ENCODE data around the gene PALS1.

PALS1 gene

DNA sequence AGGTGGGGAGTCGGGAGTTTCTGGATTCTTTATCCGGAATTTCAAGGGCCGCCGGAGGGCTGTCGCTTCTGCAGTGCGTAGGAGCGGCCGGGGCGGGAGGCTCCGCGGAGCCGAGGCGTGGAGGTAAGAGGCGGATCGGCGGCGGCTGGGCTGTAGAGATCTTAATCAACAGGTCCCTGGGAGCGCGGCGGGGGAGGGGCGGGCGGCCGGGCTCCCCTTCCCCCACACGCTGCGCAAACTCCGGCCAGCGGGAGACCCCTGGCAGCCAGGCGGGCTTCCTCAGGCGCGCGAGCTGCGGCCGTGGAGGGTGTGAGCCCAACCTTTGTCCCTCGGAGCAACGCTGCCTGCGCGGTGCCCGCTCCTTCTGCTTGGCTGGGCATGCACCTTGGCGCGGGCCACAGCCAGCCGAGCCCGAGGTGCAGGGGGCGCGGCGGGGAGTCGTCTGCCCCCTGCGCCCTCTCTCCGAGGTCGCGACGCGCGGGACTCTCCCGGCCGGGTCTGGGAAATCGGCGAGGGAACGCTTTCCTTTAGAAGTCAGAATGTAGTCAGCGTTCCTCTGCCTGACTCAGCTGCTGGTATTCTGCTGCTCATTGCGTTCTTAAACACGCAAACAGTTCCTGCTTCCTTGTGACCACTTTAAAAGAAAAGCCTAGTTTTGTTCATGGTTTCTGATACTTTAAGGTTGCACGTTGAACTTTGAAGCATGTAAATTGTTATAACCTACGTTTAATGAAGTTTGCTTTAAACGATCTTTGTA is at the start of gene PALS1:
Gene PALS1 (plus strand): TSS at position 25 of the 757 bp plus-strand sequence. CDS start 37,736 bp downstream, outside the sequence.
- DNase-seq (ENCODE audit: low read depth) = peak; percentile 0

DNA sequence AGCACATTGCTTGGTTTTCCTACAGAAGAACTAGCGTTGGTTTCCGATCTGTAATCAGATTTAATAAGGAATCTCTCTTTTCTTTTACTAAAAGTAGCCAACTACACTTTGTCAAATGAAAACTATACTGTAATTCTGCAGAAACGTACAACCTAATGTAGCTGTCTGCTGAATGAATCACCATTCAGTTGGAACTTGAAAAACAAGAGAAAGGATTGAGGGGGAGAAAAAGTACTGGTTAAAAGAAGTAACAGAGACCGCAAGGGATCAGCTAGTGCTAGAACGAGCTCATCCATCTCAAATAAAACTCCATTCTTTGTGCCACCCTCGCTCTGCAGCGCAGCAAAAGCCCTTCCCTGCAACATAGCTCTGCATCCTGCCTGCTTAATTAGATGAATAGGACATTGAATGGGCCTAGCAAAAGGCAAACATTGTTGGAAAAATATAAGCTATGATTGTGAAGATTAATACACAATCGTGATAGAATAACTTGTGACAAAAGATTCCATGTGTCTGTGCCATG is 49.4 kb upstream of the PALS1 start:
- no peak for DNase-seq (ENCODE audit: low read depth)

DNA sequence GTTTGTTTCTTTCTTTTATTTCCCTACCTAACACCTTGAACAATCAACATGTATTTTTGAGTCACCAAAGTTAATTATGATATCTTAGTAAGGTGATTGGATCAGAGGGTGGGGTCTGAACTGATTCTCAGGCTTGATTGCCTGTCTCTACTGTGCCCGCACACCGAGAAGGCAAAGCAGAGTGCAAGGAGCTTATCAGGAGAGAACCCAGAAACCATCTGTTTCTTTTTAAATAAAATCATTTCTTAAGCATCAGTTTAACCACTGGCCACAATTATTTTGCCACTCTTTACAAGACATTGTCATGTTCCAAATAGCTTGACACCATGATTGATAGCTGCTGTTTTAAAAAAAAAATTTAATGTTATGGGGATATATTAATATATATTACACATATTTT is 48.9 kb upstream of the PALS1 start:
- no peak for DNase-seq (ENCODE audit: low read depth)

DNA sequence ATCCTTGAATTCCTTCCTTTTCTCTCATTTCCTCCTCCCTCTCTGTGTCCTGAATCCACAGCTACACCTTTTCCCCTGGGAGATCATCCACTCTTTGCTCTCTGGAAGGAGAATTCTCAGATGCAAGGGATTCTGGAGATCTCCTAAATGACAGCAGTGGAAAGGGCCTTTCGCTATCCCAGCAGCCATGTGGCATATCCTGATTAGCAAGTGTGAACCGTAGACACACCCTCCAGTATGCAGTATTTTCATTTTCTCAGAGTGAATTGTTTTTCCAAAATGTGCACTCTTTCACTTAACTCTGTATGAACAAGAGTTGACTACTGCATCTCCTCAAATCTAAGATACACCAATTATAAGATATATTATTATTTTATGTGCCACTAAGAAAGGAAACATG is 46.0 kb upstream of the PALS1 start:
- no peak for DNase-seq (ENCODE audit: low read depth)

DNA sequence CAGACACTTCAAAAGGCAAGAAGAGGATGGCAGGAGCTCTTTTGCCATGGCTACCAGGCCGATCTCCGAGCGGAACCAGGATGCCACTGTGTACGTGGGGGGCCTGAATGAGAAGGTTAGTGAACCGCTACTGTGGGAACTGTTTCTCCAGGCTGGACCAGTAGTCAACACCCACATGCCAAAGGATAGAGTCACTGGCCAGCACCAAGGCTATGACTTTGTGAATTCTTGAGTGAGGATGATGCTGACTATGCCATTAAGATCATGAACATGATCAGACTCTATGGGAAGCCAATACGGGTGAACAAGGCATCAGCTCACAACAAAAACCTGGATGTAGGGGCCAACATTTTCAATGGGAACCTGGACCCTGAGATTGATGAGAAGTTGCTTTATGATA is 42.2 kb upstream of the PALS1 start:
- DNase-seq (ENCODE audit: low read depth) = no peak

DNA sequence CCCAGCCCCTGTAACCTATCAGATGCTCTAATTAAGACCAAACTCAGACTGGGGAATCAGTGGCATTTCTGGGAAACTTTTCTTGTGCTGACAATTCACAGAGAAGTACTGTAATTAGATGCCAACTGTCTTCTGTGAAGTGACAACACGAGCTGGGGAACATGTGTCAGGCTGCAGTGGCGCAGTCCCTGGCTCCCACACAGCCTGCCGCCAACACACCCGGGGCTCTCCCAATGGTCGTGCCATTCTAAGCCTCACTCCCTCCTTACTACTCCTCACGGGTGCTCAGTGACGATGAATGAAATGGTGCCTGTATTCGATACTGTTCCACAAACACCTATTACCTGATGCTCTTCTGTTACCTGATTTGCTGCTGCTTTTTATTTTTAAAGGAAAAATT is 33.4 kb upstream of the PALS1 start:
- no peak for DNase-seq (ENCODE audit: low read depth)

DNA sequence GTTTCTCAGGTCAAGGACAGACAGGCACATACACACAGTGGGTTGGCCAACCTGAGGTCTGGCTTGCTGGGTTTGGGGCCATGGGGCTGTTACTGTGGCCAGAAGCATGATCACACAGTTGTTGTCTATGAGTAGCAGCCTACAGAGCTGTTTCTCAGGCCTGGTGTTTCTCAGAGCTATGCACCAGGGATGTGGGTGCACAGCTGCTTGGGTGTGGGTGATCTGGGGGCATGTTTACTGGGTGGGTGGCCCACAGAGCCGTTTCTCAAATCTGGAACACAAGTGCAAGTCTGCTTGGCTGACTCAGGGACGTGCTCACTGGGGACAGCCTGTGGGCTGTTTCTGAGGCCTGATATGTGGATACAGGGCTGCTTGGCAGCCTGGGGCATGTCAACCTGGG is 23.1 kb upstream of the PALS1 start:
- no peak for DNase-seq (ENCODE audit: low read depth)

DNA sequence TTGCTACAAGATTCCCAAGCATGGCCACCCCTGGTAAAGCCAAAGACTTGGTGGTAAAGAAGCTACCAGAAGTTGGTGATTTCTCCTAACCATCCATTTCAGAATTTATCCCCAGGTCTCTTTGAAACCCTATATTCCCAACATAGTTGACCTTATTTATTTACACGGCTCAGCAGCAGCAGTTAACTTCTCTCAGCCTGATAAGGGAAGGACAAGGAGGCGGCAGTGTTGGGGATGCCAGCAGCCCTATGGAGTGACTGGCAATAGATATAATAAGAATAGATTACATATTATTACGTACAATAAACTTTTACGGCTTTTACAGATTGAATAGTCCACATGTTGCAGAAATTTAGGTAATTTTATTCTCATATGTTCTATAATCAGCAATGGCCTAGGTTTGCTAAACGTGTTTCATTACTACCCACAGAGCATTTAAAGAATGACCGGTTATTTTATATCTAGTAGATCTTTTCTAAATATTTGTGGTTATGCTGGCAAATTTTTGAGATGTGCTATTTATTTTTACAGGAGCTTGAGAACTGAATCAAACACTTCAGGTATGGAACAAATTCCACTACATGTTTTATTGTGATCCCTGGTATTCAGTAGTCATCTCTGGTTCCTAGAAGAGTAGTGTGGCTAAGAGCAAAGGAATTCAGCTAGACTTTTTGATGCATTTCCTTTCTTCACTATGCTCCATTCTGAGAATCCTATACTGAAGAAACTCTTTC is 19.8 kb upstream of the PALS1 start:
- no peak for DNase-seq (ENCODE audit: low read depth)

DNA sequence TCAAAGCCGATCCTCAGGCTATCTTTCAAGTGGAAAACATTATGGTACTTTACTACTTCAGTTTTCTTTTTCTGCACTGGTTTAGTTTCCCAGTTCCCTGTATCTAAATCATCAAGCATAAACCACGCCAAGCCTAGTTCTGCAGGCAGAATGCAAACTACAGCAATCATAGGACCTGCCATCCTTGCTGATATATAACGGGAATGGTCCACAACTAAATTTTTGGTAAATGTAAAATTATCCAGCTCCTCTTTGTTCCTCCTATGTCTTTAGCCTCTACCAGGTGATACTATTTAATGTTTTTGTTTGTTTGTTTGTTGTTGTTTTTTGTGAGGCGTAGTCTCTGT is 19.3 kb upstream of the PALS1 start:
- DNase-seq (ENCODE audit: low read depth) = no peak

DNA sequence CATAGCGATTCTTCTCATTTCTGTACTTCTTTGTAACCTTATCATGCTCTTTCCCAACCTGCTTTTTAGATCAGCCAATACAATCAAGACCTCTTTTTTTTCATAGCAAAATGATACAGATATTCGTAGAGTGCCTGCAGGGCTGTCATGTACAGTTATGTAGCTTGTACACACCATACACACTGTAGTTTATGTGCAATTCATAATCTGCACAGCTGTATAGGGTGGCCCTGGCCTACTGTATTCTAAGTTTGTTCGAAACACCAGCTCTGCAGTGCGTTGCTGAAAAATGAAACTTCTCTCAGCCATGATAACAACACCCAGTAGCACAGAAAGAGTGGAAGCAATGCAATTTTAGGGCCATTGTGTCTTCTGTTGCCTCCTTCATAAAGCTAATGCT is 15.7 kb upstream of the PALS1 start:
- DNase-seq (ENCODE audit: low read depth) = no peak

DNA sequence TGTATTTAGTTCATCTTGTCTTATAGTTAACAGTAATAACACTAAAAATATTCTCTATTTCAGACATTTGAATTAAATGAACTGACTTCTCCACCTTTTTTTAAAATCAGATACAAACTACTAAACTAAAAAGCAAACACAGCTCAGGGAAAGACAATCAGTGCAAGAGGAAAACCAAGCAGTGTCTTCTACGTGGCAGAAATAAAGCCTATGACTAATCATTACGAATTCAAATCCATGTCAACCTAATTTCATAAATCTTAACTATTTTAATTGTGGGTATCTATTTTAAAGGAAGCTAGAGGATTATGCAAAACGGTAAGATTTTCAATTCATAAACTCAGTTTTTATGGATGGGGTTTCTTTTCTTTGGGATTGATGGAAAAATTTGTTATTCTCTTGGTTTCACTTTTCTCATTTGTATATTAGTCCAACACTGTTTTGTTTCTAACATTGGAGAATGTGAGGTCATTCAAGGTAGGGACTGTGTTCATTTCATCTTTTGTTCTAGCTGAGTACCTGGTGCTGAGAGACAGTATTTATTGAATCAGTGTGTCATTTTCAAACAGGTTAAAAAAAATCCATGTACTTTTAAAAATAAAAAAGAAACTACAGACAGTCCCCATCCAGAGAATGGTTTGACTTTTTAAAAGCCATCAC is 12.8 kb upstream of the PALS1 start:
- DNase-seq (ENCODE audit: low read depth) = no peak

DNA sequence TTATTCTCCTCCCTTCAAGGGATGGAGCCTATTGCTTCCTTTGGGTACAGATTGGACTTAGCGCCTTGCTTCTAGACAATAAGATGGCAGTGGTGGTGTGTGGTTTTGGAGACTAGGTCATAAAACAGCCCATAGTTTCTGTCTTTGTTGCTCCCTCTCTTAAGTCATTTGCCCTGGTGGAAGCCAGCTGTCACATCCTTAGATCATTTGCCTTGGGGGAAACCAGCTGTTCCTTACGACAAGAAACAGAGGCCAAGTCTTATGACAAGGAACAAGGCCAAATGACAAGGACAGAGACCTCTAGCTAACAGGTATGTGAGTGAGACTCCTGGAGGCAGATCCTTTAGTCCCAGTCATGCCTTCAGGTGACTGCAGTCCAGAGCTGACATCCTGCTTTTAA is 9.2 kb upstream of the PALS1 start:
- no peak for DNase-seq (ENCODE audit: low read depth)

DNA sequence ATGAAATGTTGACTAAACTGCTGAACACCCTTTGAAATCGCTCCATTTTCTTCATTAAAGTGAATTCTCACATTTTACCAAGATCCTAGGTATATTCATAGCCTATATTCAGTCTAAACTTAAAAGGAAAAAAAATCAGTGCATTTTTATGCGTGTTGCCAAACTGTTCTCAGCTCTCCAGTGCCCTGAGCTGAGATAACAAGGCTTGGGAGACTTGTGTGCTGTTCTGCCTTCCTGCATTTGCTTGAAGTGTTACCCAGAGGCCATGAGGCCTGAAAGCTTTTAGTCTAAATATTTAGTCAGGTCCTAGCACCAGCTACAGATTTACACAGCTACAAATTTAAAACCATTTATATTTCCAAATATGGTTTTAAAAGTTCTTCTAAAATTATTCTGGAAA is 8.6 kb upstream of the PALS1 start:
- no peak for DNase-seq (ENCODE audit: low read depth)

DNA sequence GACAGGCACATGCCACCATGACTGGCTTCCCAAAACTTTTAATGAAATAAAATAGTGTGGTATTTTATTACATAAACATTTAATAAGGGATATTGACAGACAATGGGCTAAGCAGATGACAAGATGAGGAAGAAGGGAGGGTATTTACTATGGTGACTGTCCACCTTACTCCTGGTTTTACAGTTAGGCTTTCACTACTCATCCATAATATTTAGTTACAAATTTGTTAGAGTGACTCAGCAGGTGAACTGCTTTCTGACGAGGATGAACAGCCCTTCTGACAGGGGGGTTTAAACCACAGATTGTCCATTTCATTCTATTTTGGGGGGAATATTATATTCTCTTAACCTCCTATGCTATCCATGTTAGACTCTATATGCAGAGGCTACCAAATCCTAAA is 3.6 kb upstream of the PALS1 start:
- DNase-seq (ENCODE audit: low read depth) = no peak

DNA sequence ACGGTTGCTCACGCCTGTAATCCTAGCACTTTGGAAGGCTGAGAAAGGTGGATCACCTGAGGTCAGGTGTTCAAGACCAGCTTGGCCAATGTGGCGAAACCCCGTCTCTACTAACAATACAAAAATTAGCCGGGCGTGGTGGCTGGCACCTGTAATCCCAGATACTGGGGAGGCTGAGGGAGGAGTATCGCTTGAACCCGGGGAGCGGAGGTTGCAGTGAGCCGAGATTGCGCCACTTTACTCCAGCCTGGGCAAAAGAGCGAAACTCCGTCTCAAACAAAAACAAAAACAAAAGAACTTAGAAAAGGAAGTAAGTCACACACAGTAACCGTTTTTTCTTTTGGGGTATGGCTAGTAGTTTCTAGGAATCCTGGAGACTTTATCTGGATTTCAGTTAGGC is 1.7 kb upstream of the PALS1 start:
- DNase-seq (ENCODE audit: low read depth) = no peak

DNA sequence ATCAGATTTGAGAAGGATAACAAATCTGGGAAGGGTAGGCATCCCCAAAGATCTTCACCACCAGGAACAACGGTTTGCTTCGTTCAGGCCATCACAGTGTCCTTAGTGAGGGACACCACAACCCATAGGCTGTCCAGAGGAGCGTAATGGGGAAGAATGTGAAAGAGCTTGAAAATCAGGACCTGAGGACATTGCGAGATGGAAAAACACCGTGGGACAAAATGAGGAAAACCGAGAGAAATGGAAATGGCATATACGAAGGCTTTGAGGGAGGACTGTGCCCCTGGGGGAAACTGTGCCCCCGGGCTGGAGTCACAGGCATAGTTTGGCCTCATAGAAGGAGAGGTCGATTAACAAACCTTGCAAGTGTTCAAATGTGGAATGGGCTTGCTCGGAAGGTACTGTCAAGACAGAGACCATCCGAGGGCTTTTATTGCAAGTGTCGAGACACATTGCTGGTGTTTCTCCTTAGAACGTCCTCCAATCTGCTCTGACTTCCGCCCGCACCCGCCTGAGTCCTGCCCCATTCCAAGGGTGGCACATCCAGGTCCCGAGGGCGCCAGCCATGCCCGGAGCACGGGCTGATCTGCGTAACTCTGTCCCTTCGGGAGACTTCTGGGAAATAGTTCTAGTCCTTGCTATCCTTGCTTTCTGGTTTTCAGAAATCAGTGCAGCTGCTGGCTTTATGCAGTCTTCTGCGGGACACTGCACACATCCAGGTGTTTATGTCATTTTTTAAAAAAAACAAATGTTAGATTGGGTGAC is 885 bp upstream of the PALS1 start:
- DNase-seq (ENCODE audit: low read depth) = no peak

DNA sequence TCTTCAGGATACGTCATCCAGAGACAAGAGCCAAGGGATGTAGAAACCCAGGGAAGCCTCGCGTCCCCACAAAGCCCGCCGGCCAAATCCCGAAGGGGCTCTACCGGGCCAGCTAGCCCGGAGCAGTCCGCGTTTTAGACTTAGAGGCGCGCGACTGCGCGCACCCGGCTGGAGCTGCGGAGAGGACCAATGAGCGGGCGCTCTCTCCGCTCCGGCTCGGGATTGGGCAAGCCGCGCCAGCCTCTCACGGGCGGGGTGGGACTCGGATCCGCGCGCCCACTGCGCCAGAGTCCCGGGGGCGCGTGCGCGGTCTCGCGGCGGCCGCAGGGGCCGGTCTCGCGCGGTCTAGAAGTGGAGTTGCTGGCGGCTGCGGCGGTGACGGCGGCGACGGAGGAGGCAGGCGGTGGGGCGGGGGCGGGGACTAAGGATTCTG is 241 bp upstream of the PALS1 start:
- peak; percentile 78 for DNase-seq (ENCODE audit: low read depth)

DNA sequence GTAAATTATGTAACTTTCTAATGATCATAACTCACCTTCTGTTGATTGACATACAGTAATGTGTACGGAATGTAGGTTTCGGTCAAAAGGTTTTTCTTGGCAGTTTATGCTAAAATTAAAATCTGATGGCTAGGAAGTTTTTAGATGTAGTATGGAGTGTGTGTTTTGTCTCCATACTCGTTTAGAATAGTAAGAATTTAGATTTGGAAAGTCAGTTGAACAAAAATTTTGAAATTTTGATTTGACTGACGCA is 859 bp downstream of the PALS1 start:
- DNase-seq (ENCODE audit: low read depth) = no peak

DNA sequence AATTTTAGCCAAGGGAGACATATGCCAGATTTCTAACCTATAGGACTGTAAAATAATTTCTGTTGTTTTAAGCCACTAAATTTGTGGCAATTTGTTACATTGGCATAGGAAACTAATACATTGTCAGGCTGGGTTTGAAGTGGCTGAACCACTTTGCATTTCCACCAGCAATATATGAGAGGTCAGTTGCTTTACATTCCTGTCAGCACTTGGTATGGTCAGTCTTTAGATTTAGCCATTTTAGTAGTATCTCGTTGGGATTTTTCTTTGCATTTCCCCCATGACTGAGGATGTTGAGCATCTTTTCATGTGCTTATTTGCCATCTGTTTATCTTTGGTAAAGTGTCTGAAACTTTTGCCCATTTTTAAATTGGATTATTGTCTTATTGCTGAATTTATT is 3.9 kb downstream of the PALS1 start:
- no peak for DNase-seq (ENCODE audit: low read depth)

DNA sequence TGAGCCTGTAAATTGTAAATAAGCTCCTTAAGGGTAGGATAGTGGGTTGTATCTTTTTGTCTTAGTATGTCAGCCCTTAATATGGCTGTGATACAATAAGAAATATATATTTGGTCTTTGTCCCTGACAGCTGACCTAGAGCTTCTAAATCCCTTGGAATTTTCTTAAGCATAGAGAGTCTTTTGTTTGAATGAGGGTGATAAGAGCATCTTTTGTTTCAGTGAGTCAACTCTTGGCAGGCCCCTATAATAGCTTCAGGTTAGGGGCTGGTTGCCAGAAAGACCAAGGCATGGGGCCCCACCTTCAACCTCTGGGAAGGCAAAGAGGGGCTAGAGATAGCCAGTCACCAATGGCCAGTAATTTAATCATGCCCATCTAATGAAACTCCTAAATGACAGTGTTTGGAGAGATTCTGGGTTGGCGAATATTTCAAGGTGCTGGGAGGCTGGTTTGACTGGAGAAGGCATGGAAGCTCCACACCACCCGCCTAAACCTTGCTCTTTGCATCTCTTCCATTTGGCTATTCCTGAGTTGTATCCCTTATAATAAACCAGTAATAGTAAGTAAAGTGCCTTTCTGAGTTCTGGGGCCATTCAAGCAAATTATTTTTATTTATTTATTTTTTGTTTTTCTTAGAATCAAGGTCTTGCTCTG is 10.5 kb downstream of the PALS1 start:
- DNase-seq (ENCODE audit: low read depth) = no peak

DNA sequence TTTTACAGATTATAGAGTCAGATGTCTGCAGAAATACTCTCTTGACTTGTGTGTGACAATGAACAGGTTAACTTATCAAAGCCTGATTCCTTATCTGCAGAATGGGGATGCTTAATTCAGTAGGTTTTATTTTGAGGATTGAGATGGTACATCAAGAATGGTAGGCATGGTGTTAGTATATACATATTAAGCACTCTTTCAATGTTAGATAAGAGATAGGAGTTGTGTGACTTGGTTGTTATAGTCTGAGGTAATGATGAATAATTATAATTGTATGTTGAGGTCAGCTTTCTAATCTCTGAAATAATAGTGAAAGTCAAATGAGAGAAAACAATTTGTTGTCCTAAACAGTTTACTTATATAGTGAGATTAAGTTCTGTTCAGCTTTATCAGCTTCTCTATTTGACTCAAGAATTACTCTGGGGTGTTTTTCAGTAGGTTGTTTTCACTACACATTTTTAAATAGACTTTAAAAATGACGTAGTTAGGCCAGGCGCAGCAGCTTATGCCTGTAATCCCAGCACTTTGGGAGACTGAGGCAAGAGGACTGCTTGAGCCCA is 11.9 kb downstream of the PALS1 start:
- no peak for DNase-seq (ENCODE audit: low read depth)

DNA sequence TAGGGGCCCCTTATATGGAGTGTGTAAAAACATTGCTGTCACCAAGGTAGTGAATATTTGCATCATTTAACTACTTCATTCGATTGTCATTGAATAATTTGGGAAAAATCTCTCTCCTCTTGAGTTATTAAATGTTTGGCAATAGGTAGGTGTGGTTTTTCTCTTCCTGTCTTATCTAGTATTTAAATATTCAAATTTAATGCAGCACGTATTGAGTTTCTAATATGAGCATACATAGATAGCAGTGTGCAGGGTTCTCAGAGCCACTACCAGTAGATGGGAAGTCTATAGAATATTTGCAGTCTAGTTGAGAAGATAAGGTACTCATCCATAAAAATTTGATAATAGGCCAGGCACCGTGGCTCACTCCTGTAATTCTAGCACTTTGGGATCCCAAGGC is 16.7 kb downstream of the PALS1 start:
- no peak for DNase-seq (ENCODE audit: low read depth)
